Right hindlimb (tissue), 1 donor: ENCODE results near the gene SPSB2.
"Not testable (repeated sequence)": the region's sequence is repeated elsewhere in the genome, so short reads cannot be mapped to it uniquely, and the experiment has no call there.

Source experiments
- DNase-seq: peaks from one replicate; pipeline ENCODE4 v3.0.0-alpha.2; 2018

SPSB2 gene

DNA sequence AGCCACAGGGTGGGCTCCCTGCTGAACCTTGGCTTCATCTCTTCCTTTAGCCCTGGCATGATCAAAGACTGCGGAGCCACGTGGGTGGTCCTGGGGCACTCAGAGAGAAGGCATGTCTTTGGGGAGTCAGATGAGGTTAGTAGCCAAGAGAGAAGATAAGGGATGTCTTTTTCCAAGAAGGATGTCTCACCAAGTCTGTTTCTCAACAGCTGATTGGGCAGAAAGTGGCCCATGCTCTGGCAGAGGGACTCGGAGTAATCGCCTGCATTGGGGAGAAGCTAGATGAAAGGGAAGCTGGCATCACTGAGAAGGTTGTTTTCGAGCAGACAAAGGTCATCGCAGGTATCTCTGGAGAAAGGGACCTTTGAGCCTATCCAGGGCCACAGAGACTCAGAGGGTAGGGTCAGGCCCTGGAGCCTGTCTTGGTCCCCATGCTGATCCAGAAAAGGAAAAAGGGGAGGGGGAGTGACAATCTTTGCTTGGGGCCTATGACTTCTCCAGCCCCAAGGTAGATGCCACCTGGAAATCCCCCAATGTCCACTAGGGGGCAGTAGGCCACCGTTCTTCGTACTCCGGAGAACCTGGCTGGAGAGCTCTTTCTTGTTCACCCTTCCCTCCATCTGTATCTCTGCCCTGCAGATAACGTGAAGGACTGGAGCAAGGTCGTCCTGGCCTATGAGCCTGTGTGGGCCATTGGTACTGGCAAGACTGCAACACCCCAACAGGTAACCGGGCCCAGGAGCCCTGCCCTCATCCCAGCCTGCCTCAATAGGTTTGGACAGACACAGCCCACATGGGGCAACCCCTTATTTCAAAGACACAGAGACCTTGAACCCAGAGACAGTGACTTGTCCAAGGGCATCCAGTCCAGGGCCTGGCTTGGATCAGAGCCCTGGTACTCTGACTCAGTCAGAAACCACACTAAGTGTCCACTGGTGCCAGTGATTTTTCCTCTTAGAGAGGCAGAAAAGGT is 3.8 kb downstream of the SPSB2 start:
- peak; percentile 83 for DNase-seq

DNA sequence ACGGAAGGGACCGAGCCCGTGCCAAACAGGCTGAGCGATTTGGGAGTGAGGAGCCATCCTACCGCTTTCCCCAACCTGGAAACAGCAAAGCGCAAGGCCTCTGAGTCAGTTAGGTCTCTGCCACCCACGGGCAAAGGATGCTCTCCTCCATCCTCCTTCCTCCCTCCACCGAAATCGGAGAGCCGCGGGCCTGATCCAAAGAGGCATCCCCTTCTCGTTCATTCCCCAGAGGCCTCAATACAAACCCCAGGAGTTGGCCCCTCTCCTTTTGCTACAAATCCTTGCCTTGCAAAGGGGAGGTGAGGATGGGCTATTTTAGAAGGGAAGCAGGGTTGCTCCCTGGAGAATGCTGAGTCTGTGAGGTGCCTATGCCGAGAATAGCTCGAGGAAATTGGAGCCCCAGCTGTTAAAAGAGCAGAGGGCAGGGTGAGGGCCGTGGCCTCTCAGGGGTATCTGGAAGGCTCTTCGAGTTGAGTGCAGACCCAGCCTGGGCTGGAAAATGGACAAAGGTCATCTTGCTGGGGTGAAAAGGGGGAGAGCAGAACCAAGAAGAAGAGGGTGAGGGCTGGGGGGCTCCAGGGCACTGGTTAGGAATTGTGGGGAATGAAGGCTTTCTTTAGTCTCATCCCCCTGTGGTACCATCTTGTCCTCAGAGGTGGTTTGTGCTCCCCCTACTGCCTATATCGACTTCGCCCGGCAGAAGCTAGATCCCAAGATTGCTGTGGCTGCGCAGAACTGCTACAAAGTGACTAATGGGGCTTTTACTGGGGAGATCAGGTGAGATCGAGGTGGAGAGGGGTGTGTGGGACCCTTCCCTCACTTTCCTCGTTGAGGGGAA is 4.7 kb downstream of the SPSB2 start:
- DNase-seq = peak; percentile 49

DNA sequence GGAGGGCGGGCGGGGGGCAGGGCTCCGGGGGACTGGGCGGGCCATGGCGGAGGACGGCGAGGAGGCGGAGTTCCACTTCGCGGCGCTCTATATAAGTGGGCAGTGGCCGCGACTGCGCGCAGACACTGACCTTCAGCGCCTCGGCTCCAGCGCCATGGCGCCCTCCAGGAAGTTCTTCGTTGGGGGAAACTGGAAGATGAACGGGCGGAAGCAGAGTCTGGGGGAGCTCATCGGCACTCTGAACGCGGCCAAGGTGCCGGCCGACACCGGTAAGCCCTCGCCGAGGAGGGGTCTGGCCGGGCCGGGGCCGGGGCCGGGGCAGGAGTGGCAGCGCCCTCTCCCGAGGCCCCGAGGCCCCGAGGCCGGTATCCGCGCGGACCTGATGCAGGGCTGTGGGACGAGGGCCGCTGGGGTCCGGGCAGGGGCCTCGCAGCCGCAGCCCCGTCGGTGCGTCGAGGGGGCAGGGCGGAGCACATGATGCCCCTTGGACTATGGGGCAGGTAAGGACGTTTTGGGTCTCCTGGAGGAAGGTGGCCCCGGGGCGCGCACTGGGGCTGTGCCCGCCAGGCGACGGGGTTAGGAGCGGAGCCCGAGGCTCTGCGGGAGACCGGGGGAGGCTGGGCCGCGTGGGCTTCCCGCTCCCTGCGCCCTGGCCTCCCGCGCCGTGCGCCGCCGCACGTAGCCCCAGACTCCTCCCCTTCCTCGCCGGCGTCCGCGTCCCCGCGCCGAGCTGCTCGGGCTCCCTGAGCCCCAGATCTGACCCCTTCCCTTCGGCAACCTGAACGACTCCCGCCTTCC is 5.5 kb downstream of the SPSB2 start, which contains the start of gene TPI1:
Gene TPI1, plus strand, starts transcription at position 119 of the 798 bp plus-strand sequence. Its CDS starts 36 bp downstream, at position 155.
- DNase-seq = peak; percentile 91

DNA sequence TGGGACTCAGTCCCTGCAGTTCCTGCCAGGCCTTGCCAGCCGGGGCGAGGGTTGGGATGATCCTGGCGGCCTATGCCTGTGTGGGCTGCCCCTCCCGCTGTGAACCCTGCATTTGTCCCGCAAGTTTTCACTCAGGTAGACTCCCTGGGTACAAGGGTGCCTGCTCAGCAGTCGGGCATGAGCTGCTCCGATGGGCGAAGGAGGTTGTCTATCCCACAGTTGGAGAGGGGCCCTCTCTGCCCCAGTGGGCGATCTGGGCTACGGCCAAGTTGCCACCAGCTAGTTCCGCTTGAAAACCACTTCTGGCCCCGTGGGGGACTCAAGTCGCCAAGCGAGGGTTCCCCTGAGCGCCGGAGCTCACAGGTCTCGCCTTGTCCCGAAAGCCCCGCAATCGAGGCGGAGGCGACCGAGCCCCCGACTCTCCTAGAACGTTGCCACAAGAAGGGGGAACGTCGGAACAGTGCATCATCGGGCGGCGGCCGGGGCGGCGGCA is 6.1 kb downstream of the SPSB2 start:
- no peak for DNase-seq

DNA sequence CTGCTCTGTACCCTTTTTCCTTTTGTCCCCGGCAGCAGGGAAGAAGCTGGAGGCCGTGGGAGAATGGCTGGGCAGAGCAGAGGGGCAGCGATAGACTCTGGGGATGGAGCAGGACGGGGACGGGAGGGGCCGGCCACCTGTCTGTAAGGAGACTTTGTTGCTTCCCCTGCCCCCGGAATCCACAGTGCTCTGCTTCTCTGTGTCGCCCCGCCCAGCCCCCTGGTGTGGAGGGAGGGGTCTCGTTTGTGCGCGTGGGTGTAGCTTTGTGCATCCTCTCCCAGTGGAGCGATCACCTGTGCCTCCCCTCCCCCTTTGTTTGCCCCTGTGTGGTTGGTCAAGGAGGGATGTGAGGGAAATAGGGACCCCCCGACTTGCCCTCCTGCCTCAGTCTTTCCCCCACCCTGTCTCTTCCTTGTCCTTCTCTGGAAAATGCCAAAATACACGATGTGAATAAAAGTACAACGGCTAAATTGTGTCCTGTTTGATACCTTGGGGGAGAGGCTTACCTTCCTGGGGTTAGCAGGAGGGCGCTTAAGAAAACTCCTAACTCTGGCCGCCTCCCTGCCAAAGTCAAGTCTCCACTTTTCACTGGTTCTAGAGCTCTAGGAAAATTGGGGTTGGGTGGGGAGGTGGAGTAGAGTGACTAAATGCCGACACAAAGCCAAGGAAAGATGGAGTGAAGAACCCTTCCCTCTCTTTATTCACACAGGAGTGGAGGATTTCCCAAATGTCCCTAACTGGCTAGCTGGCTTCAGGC is 6.8 kb downstream of the SPSB2 start:
- no peak for DNase-seq

DNA sequence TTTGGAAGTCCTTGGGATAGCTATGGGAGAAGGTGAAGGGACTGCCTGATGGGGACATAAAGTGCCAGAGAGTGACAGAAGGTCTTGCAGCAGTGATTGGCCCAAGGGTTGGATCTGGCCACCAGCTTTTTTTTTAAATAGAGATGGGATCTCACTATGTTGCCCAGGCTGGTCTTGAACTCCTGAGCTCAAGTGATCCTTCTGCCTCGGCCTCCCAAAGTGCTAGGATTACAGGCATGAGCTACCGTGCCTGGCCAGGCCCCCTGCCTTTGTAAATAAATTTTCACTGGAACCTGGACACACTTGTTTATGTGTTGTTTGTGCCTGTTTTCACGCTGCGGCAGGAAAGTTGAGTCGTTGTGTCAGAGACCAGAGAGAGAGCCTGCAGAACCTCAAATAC is 7.8 kb downstream of the SPSB2 start:
- DNase-seq = not testable (repeated sequence)

DNA sequence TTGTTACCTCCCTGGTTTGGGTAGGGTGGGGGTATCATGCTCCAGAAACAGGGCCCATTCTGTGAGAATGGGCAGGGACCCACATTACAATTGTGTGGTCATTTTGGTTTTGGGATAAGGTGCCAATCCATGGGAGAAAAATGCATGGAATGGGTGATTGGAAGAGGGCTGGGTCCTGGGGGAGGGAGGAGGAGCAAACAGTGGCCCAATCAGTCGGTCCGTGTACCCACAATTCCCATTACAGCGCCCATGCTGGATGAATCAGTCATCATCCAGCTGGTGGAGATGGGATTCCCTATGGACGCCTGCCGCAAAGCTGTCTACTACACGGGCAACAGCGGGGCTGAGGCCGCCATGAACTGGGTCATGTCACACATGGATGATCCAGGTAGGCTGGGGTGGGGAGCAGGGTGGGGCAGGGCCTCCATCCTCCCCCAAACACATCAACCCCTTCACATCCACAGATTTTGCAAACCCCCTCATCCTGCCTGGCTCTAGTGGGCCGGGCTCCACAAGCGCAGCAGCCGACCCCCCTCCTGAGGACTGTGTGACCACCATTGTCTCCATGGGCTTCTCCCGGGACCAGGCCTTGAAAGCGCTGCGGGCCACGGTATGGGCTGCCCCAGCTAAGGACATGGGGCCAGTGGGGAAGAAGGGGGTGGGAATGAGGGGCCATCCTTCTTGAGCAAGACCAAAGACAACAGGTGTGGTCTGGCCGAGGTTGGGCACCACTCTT is 9.3 kb downstream of the SPSB2 start:
- no peak for DNase-seq

DNA sequence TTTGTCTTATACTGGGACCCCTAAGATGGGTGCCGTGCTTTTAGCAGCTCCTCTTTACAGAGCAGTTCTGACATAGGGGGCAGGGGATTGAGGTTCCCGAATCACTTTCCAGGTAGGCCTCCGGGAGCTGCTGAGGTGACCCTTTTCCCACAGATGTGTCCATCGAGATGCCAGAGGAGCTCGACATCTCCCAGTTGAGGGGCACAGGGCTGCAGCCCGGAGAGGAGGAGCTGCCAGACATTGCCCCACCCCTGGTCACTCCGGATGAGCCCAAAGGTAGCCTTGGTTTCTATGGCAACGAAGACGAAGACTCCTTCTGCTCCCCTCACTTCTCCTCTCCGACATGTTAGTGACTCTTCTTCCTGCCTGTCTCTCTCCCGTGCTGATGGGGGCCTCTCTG is 10.1 kb downstream of the SPSB2 start:
- no peak for DNase-seq

DNA sequence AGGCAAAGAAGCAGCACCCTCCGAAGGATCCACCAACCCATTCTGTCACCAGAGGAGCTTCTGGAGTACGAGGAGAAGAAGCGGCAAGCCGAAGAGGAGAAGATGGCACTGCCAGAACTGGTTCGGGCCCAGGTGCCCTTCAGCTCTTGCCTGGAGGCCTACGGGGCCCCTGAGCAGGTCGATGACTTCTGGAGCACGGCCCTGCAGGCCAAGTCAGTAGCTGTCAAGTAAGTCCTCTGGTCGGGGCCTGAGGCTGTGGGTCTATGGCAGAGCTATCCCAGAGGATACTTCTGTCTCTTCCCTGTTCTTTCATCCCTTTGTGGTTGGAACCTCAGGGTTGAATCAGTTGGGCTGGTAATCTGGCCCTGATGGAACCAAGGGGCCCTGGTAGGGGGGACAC is 11.7 kb downstream of the SPSB2 start:
- DNase-seq = no peak

DNA sequence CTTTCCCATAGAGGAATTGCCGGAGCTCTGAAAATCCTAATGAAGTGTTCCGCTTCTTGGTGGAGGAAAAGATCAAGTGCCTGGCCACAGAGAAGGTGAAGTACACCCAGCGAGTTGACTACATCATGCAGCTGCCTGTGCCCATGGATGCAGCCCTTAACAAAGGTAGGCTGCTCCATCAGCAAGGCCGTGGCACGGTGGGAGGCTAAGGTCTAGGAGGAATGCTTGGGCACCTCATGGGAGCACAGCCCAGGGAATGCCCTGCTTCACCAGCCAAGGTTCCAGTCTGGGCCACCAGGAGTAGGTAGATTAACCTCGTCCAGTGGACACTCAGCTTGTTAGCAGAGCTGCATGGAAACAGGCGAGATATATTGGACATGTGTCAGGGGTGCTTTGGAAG is 12.2 kb downstream of the SPSB2 start:
- no peak for DNase-seq

DNA sequence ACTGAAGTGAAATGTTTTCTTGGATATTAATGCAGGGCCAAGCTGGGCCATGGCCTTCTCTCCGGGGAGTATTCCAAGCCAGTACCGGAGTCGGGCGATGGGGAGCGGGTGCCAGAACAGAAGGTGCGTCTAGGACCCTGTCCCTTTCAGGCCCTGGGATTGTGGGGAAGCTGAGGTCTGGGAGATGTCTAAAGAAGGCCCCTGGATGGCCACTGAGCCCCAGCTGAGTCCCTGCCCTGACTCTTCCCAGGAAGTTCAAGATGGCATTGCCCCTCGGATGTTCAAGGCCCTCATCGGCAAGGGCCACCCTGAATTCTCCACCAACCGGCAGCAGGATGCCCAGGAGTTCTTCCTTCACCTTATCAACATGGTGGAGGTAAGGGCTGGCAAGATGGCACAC is 13.0 kb downstream of the SPSB2 start:
- no peak for DNase-seq

DNA sequence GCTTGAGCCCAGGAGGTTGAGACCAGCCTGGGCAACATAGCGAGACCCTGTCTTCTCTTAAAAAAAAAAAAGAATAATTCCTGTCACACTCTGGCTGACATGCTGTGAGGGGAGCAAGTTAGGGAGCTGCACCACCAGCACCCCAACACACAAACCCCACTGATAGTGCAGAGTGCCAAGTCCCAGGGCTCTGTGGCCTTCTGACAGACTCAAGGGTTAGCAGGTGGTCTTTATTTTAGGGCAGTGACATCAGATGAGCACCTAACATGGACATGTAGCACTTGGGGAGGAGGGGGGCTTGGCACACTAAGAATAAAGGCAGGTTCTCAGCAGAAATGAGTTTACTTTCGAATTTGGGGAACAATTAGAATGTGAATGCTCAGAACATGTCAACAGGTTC is 14.3 kb downstream of the SPSB2 start:
- DNase-seq = no peak

DNA sequence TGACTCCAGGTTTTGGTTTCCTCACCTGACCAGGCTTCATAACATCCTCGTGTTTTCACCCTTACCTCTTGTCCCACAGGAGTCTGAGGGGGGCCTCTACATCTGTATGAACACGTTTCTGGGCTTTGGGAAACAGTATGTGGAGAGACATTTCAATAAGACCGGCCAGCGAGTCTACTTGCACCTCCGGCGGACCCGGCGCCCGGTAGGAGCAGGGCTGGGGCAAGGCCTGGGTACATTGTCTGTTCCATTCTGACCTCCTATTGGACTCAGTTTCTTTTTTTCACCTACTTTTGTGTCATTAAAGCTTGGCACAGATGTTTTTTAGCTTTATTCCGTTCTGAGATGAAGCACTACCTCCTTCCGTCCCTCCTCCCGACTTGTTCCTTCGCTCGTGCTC is 17.8 kb downstream of the SPSB2 start:
- DNase-seq = no peak

DNA sequence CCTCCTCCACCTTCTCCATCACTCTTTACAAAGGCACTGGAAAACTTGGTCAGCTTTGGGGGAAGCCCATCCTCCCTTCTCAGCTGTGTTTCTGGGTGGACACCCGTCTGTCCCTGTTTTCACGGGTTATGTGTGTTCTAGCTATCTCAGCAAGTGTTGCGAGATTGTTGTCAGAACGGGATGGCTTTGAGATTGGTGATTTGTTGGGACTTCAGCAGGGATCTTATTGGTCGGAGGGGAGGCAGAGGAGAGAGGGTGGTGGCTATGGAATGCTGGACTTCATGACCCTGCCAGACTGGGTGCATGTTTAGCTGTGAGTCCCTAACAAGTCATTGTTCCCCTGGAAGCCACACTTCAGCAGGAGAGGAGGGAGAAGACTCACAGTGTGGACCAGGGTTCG is 19.1 kb downstream of the SPSB2 start:
- no peak for DNase-seq

DNA sequence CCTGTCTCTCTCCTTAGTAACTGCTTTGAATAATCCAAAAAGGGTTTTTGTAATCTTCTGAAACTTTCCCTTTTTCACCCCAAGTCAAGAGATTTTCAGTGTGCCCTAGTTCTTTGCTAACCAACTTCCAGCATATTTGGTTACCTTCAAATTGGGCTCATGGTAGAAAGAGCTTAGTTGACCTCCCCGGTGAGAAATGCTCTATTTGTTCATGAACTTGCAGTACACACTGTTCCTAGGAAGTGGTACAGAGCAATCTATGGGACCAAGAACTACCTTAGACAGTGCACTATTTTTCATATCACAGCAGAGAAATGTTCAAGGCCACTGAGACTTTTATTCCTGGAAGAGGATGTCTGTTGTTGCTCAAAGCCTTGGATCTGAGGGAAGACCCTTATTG is 19.5 kb downstream of the SPSB2 start:
- no peak for DNase-seq

DNA sequence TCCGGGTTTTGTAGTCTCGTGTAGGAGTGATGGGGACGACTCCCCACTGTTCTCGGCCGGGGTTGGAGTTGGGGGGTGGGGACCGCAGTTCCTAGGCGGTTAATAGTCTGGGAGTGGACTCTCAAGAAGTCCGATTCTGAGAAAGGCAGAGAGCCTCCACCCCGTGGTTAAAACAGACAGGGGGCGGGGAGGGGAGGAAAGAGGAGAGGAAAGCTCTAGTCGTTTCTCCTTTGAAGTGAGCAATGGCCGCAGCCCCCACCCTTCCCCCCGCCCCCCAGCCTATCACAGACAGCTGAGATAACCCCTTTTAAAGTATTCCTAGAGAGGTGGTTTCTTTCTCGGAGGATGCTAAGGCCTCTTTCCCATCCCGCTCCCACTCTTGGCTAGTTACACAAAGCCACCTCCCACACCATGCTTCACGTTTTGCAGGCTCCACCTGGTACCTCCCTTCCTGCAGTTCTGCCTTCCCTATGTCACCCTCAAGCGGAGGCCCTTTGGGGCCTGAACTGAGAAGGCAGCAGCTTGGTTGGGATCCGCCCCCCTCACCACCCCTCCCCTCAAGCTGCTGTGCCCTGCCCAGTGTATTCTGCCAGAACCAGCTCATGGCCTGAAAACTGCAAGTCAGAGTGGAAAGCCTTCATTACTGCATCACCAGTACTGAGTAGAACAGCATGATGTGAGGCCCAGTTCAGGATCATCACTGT is 20.3 kb downstream of the SPSB2 start:
- peak; percentile 66 for DNase-seq

DNA sequence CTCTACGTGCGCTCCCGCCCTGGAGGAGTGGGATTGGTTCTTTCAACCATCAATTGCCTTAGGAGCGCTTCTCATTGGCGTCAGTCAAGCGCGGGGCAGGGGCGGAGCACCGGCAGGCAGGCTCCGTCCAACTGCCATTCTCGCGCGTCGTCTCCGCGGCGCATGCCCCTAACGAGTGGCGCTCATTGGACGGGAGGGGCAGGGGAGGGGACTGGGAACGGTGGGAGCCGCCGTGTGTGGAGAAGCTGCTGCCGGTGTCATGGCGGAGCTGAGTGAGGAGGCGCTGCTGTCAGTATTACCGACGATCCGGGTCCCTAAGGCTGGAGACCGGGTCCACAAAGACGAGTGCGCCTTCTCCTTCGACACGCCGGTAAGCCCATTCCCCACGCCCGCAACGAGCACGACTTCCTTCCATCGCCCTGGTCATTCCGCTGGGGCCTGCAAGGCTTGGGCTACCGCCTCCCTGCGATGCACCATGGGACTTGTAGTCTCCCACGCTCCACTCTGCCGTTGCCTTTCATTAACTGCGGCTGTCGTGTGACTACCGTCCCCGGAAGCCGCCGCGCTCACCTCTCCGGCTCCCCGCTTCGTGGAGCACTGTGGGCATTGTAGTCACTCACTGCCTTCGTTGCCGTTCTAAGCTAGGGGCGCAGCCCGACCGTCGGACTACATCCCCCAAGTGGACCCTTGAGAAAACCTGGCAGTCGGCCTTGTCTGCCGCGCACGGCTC is 21.0 kb downstream of the SPSB2 start, which contains the start of gene USP5:
Gene USP5, plus strand, starts transcription at position 230 of the 730 bp plus-strand sequence. Its CDS starts 30 bp downstream, at position 260.
- peak; percentile 100 for DNase-seq

DNA sequence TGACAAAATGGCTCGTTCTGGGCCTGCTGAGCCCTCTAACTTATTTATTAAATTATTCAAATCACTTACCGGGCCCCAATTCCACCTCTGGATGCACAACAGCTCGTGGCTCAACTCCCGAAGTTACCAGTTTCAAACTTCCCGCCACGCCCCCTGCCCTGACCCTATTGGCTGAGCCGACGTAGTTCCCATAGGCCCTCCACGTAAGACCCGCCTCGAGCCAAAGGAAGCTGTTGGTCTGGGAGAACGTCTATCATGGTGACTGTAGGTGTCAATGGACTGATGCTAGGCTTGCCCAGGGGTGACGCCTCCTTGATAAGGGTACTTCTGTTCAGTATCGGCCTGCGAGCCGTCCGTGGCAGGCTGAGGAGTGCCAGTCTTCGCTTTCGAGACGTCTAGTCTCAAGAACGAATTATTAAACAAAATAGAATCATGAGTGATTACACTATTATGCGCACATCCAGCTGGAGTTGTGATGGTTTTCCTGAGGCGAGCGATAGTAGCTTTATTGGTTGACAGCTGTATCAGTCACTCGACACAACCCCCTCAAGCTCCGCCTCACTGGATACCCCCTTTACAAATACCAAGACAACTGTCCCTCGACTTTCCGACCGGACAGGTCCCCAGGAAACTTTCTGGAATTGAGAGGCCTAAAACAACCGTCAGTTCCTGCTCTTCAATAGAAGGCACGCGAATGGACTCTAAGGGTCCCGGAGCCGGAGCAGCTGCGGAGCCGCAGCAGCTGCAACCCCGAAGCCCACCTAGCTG is 21.8 kb downstream of the SPSB2 start, which contains the start of gene CDCA3:
Gene CDCA3, minus strand, starts transcription at position 134 of the 768 bp plus-strand sequence. CDS start 334 bp downstream, outside the sequence.
- peak; percentile 96 for DNase-seq

DNA sequence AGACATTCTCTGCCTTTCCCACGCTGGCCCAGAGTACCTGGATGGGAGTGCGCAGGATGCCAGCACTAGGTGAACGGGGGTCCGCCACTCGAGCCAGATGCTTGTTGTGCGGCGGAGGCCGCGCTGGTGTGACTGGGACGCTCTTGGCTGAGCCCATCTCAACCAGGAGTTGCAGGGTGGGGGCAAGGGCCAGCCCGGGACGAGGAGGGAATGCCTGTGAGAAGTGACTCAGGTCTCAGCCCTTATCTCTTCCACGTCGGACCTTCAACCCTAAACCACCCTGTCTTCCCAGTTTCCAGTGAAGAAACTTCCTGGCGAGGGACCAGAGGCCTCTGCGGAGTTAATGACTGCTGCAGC is 22.3 kb downstream of the SPSB2 start:
- no peak for DNase-seq
